GM21825 (cell line): Measurements from ENCODE around the gene TGFB1I1.
"Not testable (repeated sequence)": the region's sequence is repeated elsewhere in the genome, so short reads cannot be mapped to it uniquely, and the experiment has no call there.

Experiments used
- ATAC-seq: cut with Tn5 transposase; IDR thresholded peaks from one replicate; pipeline ENCODE4 v1.9.1; 2021; ENCODE audit warnings: mild to moderate bottlenecking, moderate library complexity; ENCODE audit not compliant: unreplicated experiment

TGFB1I1 gene

DNA sequence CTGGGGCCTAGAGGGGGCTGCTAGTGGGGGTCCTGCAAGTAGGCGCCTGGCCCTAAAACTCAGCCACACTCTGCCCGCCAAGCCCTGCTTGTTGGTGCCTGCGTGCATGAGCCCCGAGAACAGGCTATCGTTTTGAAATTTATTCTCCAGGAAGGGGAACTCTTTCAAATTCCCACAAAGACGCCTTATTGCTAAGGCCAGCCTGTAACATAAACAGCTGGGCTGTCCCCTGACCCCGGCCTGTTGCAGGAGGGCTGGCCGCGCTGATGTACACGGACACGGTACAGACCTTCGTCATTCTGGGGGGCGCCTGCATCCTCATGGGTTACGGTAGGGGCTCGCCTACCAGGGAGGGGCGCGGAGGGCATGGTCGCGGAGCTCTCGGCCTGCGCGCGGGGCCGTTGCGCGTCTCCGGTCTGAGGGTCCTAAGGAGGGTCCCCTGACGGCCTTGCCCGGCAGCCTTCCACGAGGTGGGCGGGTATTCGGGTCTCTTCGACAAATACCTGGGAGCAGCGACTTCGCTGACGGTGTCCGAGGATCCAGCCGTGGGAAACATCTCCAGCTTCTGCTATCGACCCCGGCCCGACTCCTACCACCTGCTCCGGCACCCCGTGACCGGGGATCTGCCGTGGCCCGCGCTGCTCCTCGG lies 15.2 kb downstream of the TGFB1I1 start:
- no peak for ATAC-seq

GRCh38 chr16:31487720-31488467 lies 15.9 kb downstream of the TGFB1I1 start:
- peak; percentile 82 for ATAC-seq

DNA sequence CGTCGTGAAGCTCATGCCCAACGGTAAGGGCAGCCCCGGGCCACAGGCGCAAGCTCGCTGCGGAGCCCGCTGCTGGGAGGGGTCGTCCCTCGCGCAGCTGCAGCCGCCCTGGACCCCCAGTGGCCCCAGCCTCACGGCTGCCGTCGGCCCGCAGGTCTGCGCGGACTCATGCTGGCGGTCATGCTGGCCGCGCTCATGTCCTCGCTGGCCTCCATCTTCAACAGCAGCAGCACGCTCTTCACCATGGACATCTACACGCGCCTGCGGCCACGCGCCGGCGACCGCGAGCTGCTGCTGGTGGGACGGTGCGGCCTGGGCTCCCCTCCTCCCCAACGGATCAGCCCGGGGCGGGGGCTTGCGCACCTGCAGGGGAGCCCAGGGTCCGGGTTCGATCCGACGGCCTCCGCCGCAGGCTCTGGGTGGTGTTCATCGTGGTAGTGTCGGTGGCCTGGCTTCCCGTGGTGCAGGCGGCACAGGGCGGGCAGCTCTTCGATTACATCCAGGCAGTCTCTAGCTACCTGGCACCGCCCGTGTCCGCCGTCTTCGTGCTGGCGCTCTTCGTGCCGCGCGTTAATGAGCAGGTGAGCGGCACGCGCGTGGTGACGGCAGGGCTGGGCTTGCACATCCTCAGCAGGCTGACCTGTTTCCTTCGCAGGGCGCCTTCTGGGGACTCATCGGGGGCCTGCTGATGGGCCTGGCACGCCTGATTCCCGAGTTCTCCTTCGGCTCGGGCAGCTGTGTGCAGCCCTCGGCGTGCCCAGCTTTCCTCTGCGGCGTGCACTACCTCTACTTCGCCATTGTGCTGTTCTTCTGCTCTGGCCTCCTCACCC lies 16.7 kb downstream of the TGFB1I1 start:
- no peak for ATAC-seq

GRCh38 chr16:31489298-31489564 lies 17.3 kb downstream of the TGFB1I1 start:
- no peak for ATAC-seq

DNA sequence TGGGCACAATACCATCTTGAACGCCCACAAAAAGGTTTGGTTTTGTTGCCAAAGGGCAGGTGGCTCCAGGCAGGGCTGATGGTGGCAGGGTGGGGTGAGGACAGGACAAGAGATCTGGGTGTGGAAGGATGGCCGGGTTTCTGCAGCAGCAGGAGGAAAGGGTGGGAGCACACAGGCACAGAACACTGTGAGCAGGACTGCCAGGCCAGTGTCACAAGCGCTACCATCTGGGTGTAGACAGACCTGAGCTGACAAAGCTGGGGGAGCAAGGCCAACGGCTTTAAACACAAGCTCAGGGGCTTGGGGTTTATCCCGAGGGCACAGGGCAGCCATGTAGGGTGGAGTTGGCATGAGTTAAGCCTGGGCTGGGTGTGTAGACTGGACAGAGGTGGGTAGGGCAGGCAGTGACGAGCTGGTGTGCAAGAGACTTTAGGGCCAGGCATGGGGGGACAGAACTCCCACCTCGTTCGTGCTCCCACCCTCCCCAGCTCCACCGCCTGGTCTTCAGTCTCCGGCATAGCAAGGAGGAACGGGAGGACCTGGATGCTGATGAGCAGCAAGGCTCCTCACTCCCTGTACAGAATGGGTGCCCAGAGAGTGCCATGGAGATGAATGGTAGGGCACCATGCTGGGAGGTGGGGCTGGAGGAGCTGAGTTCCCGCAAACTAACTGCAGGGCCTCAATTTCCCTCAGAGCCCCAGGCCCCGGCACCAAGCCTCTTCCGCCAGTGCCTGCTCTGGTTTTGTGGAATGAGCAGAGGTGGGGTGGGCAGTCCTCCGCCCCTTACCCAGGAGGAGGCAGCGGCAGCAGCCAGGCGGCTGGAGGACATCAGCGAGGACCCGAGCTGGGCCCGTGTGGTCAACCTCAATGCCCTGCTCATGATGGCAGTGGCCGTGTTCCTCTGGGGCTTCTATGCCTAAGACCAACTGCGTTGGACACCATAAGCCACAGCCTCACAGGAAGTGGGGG lies 17.9 kb downstream of the TGFB1I1 start:
- ATAC-seq: no peak

- ATAC-seq: no peak
Measured at GRCh38 chr16:31491778-31492418, 19.9 kb downstream of the TGFB1I1 start.

DNA sequence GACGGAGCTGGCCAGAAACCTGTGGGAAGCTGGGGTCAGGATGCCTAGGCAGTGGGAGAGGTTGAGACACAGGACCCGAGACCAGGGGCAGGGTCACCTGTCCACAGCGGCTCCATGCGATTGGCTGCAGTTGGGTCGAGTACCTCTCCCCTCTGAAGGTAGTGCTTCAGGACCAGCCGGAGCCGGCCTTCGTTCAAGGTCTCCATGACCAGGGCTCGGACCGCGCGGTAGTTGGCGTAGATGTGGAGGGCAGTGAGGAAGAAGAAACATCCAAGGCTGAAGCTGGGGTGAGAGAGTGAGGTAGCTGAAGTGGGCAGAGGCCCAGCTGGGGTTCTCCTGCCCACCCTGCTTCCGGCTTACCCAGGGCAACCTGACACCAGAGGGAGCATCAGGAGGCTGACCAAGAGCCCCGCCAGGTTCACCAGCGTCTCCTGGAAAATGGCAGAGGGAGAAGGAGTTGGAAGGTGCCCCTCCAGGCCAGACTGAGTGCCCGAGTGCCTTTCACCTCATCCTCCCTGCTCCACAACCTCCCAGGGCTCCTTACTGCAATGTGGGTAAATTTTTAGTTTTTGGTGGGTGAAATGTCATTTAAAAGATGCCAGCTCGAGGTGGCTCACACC lies 21.7 kb downstream of the TGFB1I1 start:
- ATAC-seq: no peak

- ATAC-seq: no peak
Measured at GRCh38 chr16:31496670-31497069, 24.7 kb downstream of the TGFB1I1 start.

- ATAC-seq: no peak
Measured at GRCh38 chr16:31498493-31498892, 26.5 kb downstream of the TGFB1I1 start.

- no peak for ATAC-seq
Measured at GRCh38 chr16:31499928-31500327, 28.0 kb downstream of the TGFB1I1 start.

- ATAC-seq: no peak
Measured at GRCh38 chr16:31501226-31501965, 29.4 kb downstream of the TGFB1I1 start.

DNA sequence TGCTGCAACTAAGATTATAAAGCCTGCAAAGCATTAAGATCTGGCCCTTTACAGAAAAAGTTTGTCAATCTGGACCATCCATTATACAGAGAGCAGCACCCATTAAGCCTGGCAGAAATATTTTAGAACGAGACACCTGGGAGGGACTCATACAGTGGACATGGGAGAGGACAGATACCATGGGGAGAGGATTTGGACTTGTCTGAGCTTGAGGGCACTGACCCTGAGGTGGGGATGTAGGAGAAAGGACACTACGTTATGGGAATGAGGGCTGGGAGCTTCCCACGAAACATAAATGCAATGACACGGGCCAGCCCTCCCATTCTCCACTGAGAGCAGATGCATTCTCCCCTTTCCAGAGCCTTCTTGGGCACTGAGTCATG lies 30.0 kb downstream of the TGFB1I1 start:
- no peak for ATAC-seq

DNA sequence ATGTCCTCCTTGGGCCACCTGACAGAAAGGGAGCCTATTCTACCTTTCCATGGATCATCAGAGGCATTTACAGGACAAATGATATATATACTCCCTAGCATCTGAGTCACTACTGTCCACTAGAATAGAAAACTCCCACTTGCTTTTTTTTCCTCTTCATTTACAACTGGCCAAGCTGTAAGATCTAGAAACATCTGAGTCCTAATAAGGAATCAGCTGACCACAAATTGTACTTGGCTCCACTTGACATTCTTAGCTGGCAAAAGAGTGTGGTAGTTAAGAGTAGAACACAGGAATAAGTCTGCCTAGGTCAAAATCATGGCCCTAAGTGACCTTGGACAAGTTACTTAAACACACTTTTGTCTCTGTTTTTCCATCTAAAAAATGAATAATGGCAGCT lies 31.0 kb downstream of the TGFB1I1 start:
- ATAC-seq: no peak

DNA sequence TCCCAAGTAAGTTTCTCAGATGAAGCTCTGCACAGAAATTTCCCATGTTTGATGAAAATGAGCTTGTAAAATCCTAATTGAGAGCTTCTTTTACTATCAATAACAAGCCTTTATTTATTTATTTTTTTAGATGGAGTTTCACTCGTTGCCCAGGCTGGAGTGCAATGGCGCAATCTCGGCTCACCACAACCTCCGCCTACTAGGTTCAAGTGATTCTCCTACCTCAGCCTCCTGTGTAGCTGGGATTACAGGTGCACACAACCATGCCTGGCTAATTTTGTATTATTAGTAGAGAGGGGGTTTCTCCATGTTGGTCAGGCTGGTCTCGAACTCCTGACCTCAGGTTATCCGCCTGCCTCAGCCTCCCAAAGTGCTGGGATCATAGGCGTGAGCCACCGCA lies 31.6 kb downstream of the TGFB1I1 start:
- not testable (repeated sequence) for ATAC-seq

DNA sequence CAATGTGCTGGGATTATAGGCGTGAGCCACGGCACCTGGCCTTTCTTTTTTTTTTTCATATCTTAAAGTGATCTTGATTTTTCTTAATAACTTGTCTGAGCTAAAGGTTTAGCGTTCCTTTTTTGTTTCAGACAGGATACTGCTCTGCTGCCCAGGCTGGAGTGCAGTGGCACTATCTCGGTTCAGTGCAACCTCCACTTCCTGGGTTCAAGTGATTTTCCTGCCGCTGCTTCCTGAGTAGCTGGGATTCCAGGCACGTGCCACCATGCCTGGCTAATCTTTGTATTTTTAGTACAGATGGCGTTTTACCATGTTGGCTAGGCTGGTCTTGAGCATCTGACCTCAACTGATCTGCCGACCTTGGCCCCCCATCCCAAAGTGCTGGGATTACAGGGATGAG lies 32.2 kb downstream of the TGFB1I1 start:
- no peak for ATAC-seq

DNA sequence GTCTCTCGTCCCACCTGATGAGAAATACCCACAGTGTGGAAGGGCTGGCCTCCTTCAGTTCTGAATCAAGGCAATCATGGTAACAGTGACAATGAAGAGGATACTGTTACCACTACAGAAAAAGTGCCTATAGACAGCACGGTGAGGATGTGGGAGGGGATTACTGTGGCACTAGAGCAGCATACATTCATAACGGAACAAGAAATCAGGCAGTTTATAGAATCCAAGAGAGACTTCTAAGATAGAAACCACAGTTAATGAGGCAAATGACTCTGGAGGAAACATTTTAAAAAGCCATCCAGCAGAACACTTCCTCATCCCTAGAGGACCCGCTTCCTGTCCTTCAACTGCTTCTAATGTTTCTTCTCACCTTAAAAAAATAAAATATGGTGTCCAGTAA lies 33.5 kb downstream of the TGFB1I1 start:
- ATAC-seq: peak; percentile 42

- ATAC-seq: no peak
Measured at GRCh38 chr16:31507617-31507928, 35.6 kb downstream of the TGFB1I1 start.

GRCh38 chr16:31507929-31508705 lies 36.2 kb downstream of the TGFB1I1 start, which contains the start of gene RUSF1:
TSS of gene RUSF1 (minus strand) at chr16:31508391. CDS start at chr16:31508373, 18 bp downstream.
- ATAC-seq: peak; percentile 84
